ENCODE results near the gene AEN. TPM values are rescaled to one million over a fixed set of nuclear protein-coding genes. Genes with fewer than 3 reads are reported as not detected.

Gene AEN
- total RNA-seq, 2 donors from 2014 or later = 64.7 to 76.4 TPM

- Mint-ChIP-seq H3K27ac (no peak overlapping the region), H3K9me3 (peaks cover 1% of the 10 kb centered on the region), H3K27me3 (ENCODE audit: insufficient read depth) (peaks cover 10% of the 10 kb centered on the region), H3K4me1 (no peaks in the 10 kb centered on the region), H3K4me3 (no peak overlapping the region), H3K36me3 (ENCODE audit: low read depth) (no peaks in the 10 kb centered on the region)
- Histone ChIP-seq H3K9me3 (ENCODE audit: control insufficient read depth, low read length) (no peaks in the 10 kb centered on the region), H3K9ac (ENCODE audit: extremely low read depth, low read length, poor library complexity, severe bottlenecking) (no peak overlapping the region), H3K4me1 (ENCODE audit: control insufficient read depth, insufficient read depth, low read length) (no peaks in the 10 kb centered on the region), H3K4me3 (ENCODE audit: low read length) (no peak overlapping the region), H3K36me3 (ENCODE audit: control insufficient read depth, insufficient read depth, low read length) (no peaks in the 10 kb centered on the region), H3K27me3 (ENCODE audit: control insufficient read depth, insufficient read depth, low read length, poor library complexity, severe bottlenecking) (peaks cover 10% of the 10 kb centered on the region), H3K27ac (ENCODE audit: low read depth, low read length) (no peak overlapping the region)
- DNase-seq = no peak
- no peak for TF ChIP-seq CTCF (conservative IDR thresholded peaks at IDR 0.05)
- 94 to 95% methylated on average over 6 to 13 of the region's 13 CpGs for WGBS, 2 experiments (ENCODE audit: insufficient coverage in 1 of 2, insufficient read length in 1 of 2)
These were observed 37.2 kb downstream of the AEN start for GRCh38 chr15:88658070-88658965.

- Histone ChIP-seq H3K4me3 (ENCODE audit: low read length) (no peak overlapping the region), H3K9ac (ENCODE audit: extremely low read depth, low read length, poor library complexity, severe bottlenecking) (no peak overlapping the region), H3K27ac (ENCODE audit: low read depth, low read length) (no peak overlapping the region), H3K36me3 (ENCODE audit: control insufficient read depth, insufficient read depth, low read length) (no peaks in the 10 kb centered on the region), H3K27me3 (ENCODE audit: control insufficient read depth, insufficient read depth, low read length, poor library complexity, severe bottlenecking) (peaks cover 10% of the 10 kb centered on the region), H3K9me3 (ENCODE audit: control insufficient read depth, low read length) (no peaks in the 10 kb centered on the region), H3K4me1 (ENCODE audit: control insufficient read depth, insufficient read depth, low read length) (no peaks in the 10 kb centered on the region)
- Mint-ChIP-seq H3K4me3 (no peak overlapping the region), H3K4me1 (peaks cover 2% of the 10 kb centered on the region), H3K27me3 (ENCODE audit: insufficient read depth) (peaks cover 10% of the 10 kb centered on the region), H3K36me3 (ENCODE audit: low read depth) (no peaks in the 10 kb centered on the region), H3K9me3 (peaks cover 1% of the 10 kb centered on the region), H3K27ac (no peak overlapping the region)
- no peak for DNase-seq
- WGBS, 2 experiments (ENCODE audit: insufficient coverage in 1 of 2, insufficient read length in 1 of 2) = 81 to 86% methylated on average over 10 to 18 of the region's 18 CpGs
- no peak for TF ChIP-seq CTCF (conservative IDR thresholded peaks at IDR 0.05)
These were observed 38.1 kb downstream of the AEN start for GRCh38 chr15:88658972-88659931.

- Histone ChIP-seq H3K4me1 (ENCODE audit: control insufficient read depth, insufficient read depth, low read length) (no peaks in the 10 kb centered on the region), H3K27me3 (ENCODE audit: control insufficient read depth, insufficient read depth, low read length, poor library complexity, severe bottlenecking) (peaks cover 10% of the 10 kb centered on the region), H3K27ac (ENCODE audit: low read depth, low read length) (no peak overlapping the region), H3K9ac (ENCODE audit: extremely low read depth, low read length, poor library complexity, severe bottlenecking) (no peak overlapping the region), H3K9me3 (ENCODE audit: control insufficient read depth, low read length) (no peaks in the 10 kb centered on the region), H3K36me3 (ENCODE audit: control insufficient read depth, insufficient read depth, low read length) (no peaks in the 10 kb centered on the region), H3K4me3 (ENCODE audit: low read length) (no peak overlapping the region)
- Mint-ChIP-seq H3K36me3 (ENCODE audit: low read depth) (no peaks in the 10 kb centered on the region), H3K4me1 (peaks cover 3% of the 10 kb centered on the region), H3K9me3 (peaks cover 1% of the 10 kb centered on the region), H3K4me3 (no peak overlapping the region), H3K27me3 (ENCODE audit: insufficient read depth) (peaks cover 12% of the 10 kb centered on the region), H3K27ac (no peak overlapping the region)
- TF ChIP-seq CTCF (conservative IDR thresholded peaks at IDR 0.05) = no peak
- DNase-seq = no peak
These were observed 40.0 kb downstream of the AEN start for GRCh38 chr15:88661041-88661700.
